GM18507 (cell line): ENCODE results near the gene ZBTB47.

Experiments
- DNase-seq: peaks from one replicate; pipeline ENCODE4 v3.0.0; 2011; ENCODE audit warnings: low read depth; ENCODE audit not compliant: insufficient read length; ENCODE audit errors: extremely low spot score
- FAIRE-seq: peaks from 2 replicates; lab custom pipeline; 2011; peaks lifted over from hg19 to GRCh38; lab: Jason Lieb, UNC

Gene ZBTB47

GRCh38 chr3:42706721-42707619, 53.5 kb downstream of the ZBTB47 start:
- no peak for DNase-seq
- no peak for FAIRE-seq

DNA sequence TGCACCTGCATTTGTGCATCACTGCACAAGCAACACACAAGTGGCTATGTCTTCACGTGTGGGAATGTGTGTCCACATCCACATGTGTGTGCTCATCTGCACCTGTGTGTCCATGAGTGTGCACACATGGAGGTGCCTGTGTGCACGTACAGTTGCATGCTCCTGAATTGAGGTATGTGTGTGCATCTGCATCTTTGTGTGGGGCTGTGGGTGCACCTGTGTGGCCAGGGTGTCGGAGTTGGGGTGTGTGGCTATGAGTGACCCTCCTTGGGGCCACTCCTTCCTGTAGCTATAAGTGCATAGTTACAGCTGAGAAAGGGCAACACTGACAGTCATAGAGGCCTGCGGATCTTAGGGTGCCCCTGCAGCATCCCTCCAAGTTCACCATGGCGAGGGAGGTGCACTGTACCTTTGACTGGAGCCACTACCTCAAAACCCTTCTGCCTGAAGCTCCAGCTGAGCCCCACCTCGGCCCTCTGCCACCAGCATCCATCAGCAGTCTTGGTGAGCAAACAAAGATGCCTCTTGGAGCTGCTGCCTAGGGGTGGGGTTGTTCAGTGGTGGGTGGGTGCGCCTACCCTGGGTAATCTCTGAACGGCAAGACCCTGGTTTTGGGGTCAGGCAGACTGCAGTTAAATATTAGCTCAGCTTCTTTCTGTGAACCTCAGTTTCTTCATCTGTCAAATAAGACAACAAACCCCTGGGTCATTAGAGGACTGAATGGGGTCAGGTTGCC, 54.3 kb downstream of the ZBTB47 start:
- FAIRE-seq (no peak), DNase-seq (no peak)

- no peak for DNase-seq
- FAIRE-seq, result no peak
Observed at GRCh38 chr3:42708611-42709151, 55.2 kb downstream of the ZBTB47 start.

GRCh38 chr3:42709621-42710020, 56.1 kb downstream of the ZBTB47 start:
- DNase-seq (no peak), FAIRE-seq (no peak)

GRCh38 chr3:42710323-42711021, 57.0 kb downstream of the ZBTB47 start:
- DNase-seq (no peak), FAIRE-seq (no peak)

DNA sequence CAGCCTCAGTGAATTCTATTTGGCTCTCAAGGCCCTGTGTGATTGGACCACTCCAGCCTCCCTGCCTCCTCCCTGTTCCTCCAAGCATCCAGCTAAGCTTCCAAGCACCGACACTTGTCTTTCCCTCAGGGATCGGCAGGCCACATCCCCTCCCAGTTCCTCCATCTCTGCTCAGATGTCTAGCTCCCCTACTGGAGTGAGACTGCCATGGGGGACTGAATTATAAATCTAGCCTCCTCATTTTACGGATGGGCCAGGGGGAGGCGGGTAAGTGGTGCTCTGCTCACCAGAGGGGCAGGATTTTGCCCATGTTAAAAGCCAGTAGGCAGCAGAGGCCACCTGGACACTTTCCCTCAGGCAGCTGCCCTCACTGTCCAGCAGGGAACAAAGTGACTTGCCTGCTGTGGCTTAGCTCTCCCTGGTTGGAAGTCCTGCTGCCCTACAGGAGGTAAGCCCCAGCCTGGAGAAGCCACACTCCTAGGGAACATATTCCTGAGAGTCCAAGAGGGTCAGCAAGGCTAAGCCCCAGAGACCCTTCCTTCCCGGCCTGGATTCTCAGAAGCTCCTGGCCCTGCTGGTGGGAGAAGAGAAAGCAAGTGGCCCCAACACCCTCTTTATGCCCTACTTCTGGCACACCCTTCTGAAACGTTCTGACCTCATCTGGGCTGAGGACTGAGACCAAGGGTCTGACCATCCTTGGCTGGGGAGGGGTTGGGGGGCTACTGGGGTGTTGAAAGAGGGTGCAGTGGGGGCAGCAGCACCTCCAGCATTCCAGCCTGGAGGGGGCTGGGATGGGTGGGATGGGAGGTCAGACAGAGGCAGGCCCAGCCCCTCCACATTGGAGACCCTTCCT, 58.2 kb downstream of the ZBTB47 start:
- no peak for FAIRE-seq

GRCh38 chr3:42712344-42712648, 58.8 kb downstream of the ZBTB47 start:
- FAIRE-seq (no peak), DNase-seq (no peak)

More for the DNA sequence above, 58.2 kb downstream of the ZBTB47 start:
- no peak for DNase-seq

DNA sequence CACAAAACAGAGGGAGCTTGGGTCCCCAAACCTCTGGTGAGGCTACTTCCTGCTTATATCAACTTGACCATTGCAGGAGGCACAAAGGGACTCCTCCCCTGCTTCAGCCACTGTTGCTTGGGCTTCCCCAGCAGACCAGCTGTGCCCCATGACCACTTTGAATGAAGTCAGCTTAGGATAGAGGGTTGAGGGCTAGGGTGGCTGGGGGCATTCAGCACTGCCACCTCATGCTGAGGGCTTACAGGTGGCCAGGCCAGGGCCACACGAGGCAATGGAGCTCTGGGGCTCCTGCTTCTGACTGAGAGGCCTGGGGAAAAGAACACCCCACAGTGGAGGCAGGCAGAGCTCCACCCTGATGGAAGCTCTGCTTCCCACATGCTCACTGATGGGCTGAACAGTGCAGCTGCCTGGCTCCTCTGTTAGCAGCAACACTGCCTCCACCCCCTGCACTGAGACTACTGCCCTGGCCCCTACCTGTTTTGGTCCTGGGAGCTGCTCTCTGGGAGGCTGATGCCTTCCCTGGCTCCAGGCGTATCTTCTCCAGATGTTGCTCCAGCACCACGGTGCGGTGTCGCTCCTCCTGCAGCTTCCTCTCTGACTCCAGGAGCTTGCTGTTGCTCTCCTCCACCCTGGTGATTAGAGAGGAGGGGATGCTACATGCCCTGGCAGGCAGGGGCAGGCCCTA, 59.3 kb downstream of the ZBTB47 start:
- DNase-seq (no peak), FAIRE-seq (no peak)

DNA sequence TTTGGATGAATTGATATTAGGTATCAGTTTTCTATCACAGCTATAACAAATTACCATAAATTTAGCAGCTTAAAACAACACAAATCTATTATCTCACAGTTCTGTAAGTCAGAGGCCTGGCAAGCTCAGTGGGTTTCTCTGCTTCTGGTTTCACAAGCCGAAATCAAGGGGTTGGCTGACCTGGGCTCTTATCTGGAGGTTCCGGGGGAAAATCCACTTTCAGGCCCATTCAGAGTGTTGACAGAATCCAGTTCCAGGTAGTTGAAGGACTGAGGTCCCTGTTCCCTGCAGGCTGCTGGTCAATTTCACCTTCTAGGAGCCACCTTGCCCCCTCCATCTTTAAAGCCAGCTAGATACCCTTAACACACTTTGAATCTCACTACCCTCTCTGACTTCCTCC, 60.2 kb downstream of the ZBTB47 start:
- FAIRE-seq, result no peak
- DNase-seq, result no peak

GRCh38 chr3:42714171-42714852, 60.8 kb downstream of the ZBTB47 start:
- FAIRE-seq, result peak; percentile 15
- DNase-seq, result no peak
